Midbrain (tissue), 1 donor: Measurements from ENCODE around the gene SLC49A4.

Experiments
- DNase-seq: peaks from one replicate; lab custom pipeline; 2025; lab: John Stamatoyannopoulos, UW

Gene SLC49A4

GRCh38 chr3:122786066-122786465 is 8.8 kb upstream of the SLC49A4 start:
- no peak for DNase-seq

GRCh38 chr3:122787872-122788271 is 7.0 kb upstream of the SLC49A4 start:
- no peak for DNase-seq

DNA sequence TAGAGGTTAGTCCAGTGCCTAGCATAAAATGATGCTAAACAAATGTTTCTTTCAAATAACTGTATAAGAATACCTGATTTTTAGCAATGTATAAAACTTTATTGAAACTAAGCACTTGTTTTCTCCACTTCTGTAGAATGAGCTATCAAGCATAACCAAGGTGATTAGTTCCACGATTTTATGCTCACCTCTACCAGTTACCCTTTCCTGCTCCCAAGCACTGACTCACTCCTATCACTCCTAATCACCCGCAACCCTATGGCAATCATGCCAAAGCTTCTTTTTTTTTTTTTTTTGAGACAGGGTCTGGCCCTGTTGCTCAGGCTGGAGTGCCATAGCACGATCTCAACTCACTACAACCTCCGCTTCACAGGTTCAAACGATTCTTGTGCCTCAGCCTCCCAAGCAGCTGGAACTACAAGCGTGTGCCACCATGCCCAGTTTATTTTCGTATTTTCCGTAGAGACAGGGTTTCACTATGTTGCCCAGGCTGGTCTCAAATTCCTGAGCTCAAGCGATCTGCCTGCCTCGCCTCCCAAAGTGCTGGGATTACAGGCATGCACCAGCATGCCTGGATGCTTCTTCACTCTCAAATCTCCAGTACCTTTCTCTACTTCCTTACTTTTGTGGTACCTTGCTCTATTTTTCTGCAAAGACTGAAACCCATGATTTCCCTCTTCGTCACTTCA is 5.1 kb upstream of the SLC49A4 start:
- no peak for DNase-seq

- no peak for DNase-seq
Observed at GRCh38 chr3:122793568-122794416, 1.1 kb upstream of the SLC49A4 start, which contains the start of gene HSPBAP1. Gene HSPBAP1 (minus strand): TSS chr3:122793831. CDS start chr3:122793680, 151 bp downstream.

GRCh38 chr3:122794483-122794778 is 438 bp upstream of the SLC49A4 start:
- no peak for DNase-seq

GRCh38 chr3:122795674-122796195 is 866 bp downstream of the SLC49A4 start:
- DNase-seq, result no peak

DNA sequence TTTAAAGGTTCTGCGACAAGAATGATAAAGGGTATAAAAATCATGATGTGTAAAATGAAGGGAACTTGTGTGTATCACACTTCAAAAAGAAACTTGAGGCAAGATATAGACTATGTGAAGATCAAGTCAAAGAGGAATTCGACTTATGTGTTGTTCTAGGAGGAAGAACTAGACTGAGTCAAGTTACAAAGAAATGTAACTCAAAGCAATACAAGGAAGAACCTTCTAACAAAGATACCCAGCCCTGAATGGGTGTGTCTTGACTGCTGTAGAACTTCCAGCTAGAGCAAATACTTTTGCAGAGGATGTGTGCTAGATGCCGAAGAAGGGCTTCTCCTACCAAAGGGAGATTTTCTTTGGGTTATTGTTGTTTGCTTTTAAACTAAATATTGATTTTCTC is 2.4 kb downstream of the SLC49A4 start:
- DNase-seq, result no peak

DNA sequence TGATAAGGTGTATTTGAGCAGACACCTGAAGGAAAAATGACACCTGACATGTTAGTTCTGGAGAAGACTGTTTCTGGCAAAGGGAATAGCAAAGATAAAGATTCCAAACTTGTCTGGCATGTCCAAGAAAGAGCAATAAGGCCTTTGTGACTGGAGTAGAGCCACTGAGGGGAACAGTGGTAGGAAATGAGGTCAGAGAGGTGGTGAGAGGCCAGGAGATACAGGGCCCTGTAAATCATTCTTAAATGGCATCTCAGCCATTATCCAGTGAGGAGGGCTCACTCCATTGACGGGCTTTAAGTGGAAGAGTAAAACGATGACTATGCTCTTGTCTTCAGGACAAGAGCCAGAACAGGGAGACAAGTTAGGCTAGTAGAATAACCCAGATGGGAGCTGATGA is 4.5 kb downstream of the SLC49A4 start:
- DNase-seq, result no peak

DNA sequence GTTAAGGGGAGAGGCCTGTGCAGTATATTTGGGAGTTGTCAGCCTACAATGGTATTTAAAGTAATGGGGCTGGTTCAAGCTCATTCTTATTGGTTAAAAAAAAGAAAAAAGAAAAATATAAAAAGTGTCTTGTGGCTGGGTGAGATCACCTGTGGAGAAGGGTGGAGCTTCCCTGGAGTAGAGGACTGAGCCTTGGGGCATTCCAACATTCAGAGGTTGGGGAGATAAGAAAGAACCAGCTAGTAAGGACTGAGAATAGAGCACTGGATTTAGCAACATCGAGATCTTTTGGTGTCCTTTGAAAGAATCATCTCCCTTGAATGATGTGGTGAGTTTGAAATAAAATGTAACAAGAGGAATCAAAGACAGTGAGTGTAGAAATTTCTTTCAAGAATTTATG is 5.2 kb downstream of the SLC49A4 start:
- no peak for DNase-seq

- no peak for DNase-seq
Observed at GRCh38 chr3:122800706-122801237, 5.9 kb downstream of the SLC49A4 start.

- DNase-seq, result no peak
Observed at GRCh38 chr3:122802323-122802722, 7.5 kb downstream of the SLC49A4 start.

DNA sequence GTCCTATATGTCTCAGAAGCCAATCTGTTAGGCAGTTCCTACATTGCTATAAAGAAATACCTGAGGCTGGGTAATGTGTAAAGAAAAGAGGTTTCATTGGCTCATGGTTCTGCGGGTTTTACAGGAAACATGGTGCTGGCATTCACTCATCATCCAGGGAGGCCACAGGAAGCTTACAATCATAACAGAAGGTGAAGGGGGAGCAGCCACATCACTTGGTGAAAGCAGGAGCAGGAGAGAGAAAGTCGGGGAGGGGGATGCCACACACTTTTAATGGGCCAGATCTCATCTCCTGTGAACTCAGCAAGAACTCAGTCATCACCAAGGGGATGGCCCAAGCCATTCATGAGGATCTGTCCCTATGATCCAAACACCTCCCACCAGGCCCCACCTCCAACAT is 9.1 kb downstream of the SLC49A4 start:
- DNase-seq, result no peak

DNA sequence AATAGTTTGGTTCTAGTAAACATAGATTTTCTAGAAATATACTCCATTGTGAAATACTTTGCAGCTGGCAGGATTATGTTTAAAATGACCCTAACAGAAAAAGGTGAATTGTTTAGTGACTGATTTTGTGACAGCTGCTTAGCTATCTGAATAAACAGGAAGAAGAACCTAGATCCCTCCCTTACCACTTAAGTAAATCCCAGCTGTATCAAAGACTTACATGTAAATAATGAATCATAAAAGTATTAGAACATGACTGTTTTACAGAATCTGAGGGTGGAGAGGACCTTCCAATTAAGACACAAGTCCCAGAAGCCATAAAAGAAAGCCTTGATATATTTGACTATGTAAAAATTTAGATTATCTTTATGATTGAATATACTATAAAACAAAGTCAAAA is 15.9 kb downstream of the SLC49A4 start:
- DNase-seq, result no peak

GRCh38 chr3:122816587-122816986 is 21.7 kb downstream of the SLC49A4 start:
- DNase-seq, result no peak

GRCh38 chr3:122824465-122825381 is 29.9 kb downstream of the SLC49A4 start:
- DNase-seq, result no peak

DNA sequence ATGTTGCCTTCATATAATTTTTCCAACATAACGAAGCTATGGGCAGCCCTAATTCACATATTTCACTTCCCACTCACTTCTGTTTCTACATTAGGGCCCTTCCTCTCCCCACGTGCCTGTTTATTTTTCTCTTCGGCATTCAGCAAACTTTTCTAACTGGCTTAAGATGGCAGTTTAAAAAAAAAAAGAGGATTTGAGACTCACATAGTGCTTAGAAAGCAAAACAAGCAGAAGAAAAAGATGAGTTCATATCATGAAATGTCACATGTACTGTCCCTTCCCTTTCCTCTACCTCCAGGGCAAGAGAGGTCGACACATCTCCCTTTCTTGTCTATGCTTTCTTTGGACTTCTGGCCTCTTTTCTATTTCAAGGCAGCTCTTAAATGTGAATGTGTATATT is 30.6 kb downstream of the SLC49A4 start:
- DNase-seq, result no peak

GRCh38 chr3:122826278-122826677 is 31.4 kb downstream of the SLC49A4 start:
- no peak for DNase-seq

DNA sequence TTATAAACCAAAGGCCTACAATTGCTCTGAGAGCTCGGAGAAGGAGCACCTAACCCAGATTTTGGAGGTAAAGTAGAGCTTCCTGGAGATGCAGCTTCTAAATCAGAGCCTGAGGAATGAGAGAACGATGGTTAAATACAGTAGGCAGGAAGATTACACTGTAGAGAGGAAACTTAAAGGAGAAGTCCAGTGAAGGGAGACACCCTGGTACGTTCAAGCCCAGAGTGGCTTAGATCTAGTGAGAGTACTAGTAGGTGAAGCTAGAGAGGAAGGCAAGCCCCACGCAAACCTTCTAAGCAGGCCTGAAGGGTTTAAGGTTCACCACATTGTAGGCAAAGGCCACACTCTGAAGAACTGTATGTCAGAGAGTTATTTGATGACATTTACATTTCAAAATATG is 33.4 kb downstream of the SLC49A4 start:
- DNase-seq, result no peak

GRCh38 chr3:122835590-122835989 is 40.7 kb downstream of the SLC49A4 start:
- no peak for DNase-seq

DNA sequence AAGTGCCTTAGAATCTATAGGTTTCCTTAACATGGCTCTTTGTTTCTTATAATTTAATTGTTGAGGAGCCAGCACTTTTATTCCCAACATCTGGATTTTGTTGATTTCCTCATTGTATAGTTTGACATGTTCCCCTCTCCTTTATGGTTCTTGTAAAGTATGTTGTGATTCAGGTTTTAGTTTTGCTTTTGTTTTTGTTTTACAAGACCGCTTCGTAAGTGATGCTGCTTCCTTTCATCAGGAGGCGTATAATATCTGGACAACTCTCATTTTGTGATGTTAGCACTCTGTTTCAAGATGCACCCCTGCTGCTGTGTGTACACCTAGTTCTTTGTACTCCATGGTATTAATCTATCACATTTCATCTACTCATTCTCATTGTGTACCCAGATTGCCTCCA is 48.7 kb downstream of the SLC49A4 start:
- DNase-seq, result no peak

DNA sequence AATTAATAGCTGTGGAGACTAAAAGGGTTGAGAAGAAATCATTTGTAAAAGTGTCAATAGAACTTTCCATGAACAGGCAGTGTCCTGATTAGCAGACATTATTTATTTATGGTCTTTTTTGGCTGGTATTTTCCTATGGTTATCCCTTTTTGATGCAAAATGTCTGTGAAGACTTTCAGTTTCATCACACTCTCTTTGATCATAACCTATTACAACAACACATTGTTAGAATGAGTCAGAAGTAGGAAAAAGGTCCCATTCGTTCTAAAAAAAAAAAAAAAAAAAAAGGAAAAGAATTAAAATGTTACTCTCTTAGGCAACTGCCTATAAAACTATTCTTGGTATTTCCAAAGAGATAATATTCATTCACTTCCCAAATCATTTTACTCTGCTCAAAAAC is 62.1 kb downstream of the SLC49A4 start:
- no peak for DNase-seq

DNA sequence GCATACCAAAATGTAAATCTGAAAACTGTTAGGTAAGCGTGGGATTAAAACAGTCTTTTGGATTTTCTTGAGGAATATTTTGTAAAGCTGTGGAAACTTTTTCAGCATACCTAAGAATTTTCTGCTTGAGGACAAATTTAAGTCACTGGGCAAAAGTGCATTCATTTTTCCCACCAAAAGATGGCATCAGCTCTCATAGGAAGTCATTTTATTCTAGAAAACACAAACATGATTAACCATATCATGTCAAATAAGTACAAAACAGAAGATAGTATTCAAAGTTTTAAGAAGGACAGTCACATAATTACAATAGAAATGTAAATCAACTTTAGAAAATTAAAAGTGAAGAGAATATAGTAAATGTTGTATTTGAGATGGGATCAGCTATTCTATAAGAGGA is 63.5 kb downstream of the SLC49A4 start:
- no peak for DNase-seq
